Mucosa of rectum (tissue), 2 donors: ENCODE measurements around the gene FHOD1.

Source experiments
- H3K27ac ChIP-seq, 2 donors: one replicate each; pipeline ENCODE4 v1.7.0; 2013; ENCODE audit warnings: inconsistent platforms in 2 of 2, low read depth in 2 of 2, low read length in 2 of 2
- H3K27me3 ChIP-seq, 2 donors: one replicate each; pipeline ENCODE4 v1.7.0; 2013; ENCODE audit warnings: low read length in 2 of 2; ENCODE audit not compliant: control insufficient read depth in 2 of 2, insufficient read depth in 2 of 2
- H3K36me3 ChIP-seq, 2 donors: one replicate each; pipeline ENCODE4 v1.7.0; 2013; ENCODE audit warnings: low read length in 2 of 2; ENCODE audit not compliant: control insufficient read depth in 2 of 2, insufficient read depth in 2 of 2
- H3K4me1 ChIP-seq, 2 donors: one replicate each; pipeline ENCODE4 v1.7.0; 2013; ENCODE audit warnings: low read length in 2 of 2, mild to moderate bottlenecking in 1 of 2; ENCODE audit not compliant: control insufficient read depth in 2 of 2, insufficient read depth in 2 of 2
- H3K4me3 ChIP-seq, 2 donors: one replicate each; pipeline ENCODE4 v1.7.0; 2013; ENCODE audit warnings: low read length in 2 of 2
- H3K9ac ChIP-seq, 2 donors: one replicate each; pipeline ENCODE4 v1.7.0; 2013; ENCODE audit warnings: low read length in 2 of 2, low read depth in 1 of 2, mild to moderate bottlenecking in 1 of 2
- H3K9me3 ChIP-seq, 2 donors: one replicate each; pipeline ENCODE4 v1.7.0; 2013; ENCODE audit warnings: low read length in 2 of 2; ENCODE audit not compliant: control insufficient read depth in 2 of 2
- donor health status: healthy.
- donor health status: Normal muscosa, but diverticular disease.

Gene FHOD1

GRCh38 chr16:67247192-67248072 lies at the start of gene FHOD1:
TSS of gene FHOD1 (minus strand) at chr16:67247481. CDS start at chr16:67247410, 71 bp downstream.
- Histone ChIP-seq H3K27me3 (peaks cover 18 to 24% of the 10 kb centered on the region in 2 donors), H3K4me1 (peaks cover 40 to 44% of the 10 kb centered on the region in 2 donors), H3K36me3 (no peaks in the 10 kb centered on the region), H3K4me3 (peak within 1 kb of the TSS; percentile 84 to 85), H3K27ac (peak within 1 kb of the TSS; percentile 93 to 95), H3K9ac (peak within 1 kb of the TSS; percentile 86 to 87), H3K9me3 (no peaks in the 10 kb centered on the region)

DNA sequence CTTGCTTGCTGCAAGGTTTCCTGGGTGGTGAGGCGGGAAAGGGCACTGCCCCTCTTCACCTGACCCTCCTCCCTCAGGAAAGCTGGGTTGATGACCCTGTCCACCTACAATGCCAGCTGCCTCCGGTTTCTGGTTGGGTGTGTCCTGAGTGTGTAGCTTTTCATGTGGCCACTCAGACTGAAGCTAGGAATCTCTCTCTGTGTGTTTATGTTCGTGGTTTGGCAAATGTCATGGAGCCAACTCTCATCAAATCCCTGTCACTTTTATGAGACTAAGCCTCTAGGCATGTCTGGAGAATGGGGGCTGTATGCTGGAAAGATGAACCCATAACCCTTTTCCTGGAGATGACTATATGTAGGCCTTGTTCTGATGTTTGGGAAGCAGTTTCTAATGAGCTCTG lies 49.1 kb upstream of the FHOD1 start:
- H3K4me3 ChIP-seq = no peak overlapping the region
- H3K27me3 ChIP-seq = no peaks in the 10 kb centered on the region
- H3K9me3 ChIP-seq = no peaks in the 10 kb centered on the region
- H3K27ac ChIP-seq = no peak overlapping the region
- H3K9ac ChIP-seq = no peak overlapping the region
- H3K4me1 ChIP-seq = no peaks in the 10 kb centered on the region
- H3K36me3 ChIP-seq = no peaks in the 10 kb centered on the region

DNA sequence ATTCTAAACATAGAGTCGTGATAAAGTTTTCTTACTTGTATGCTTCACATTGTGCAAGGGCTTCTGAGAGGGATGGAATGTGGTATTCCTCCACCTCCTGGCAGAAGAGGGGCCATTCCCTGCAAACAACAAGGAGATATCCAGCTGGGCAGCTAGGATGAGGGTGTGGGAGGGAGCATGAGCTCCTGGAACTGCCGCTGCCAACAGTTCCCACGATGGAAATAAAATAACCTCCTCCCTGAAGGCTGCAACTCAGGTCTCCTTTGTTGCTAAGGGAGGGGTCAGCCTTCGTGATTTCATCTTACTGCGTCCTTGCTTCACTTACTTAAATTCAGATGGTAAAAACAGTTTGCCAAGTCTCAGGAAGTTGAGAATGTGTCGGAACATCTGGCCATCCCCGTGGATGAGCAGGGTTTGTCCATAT lies 47.7 kb upstream of the FHOD1 start:
- H3K36me3 ChIP-seq = no peaks in the 10 kb centered on the region
- no peaks in the 10 kb centered on the region for H3K9me3 ChIP-seq
- H3K27ac ChIP-seq = no peak overlapping the region
- no peaks in the 10 kb centered on the region for H3K4me1 ChIP-seq
- no peak overlapping the region for H3K9ac ChIP-seq
- H3K27me3 ChIP-seq = no peaks in the 10 kb centered on the region
- H3K4me3 ChIP-seq = no peak overlapping the region

DNA sequence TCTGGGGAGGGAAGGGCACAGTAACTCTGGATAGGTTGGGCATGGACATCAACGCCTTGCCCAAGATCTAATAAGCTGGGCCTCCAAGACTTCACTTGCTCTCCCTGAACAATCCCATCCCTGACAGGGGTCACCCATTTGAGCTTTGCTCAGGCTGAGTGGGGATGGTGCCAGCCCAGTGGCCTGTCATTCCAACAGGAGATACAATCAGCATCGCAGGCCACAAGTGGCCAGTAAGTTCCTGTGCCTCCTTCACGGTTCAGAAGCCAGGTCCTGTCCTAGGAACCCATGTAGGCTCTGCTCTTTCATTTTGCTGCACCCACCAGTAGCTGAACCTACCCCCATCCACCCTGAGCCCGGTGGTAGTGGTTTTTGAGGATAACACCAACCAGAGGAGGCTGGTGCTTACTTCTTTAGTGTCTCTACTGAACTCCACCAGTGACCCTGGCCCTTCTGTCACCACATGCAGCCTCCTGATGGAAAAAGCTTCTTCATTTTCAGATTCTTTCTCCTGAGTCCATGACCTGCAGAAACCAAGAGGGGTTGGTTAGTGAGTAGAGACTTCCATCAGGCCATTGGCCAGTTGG lies 47.0 kb upstream of the FHOD1 start:
- Histone ChIP-seq H3K4me1 (no peaks in the 10 kb centered on the region), H3K27ac (no peak overlapping the region), H3K9me3 (no peaks in the 10 kb centered on the region), H3K4me3 (no peak overlapping the region), H3K9ac (no peak overlapping the region), H3K27me3 (no peaks in the 10 kb centered on the region), H3K36me3 (no peaks in the 10 kb centered on the region)

GRCh38 chr16:67291461-67291860 lies 44.2 kb upstream of the FHOD1 start:
- no peaks in the 10 kb centered on the region for H3K27me3 ChIP-seq
- H3K27ac ChIP-seq = no peak overlapping the region
- H3K9ac ChIP-seq = no peak overlapping the region
- no peaks in the 10 kb centered on the region for H3K9me3 ChIP-seq
- H3K4me1 ChIP-seq = no peaks in the 10 kb centered on the region
- H3K36me3 ChIP-seq = no peaks in the 10 kb centered on the region
- H3K4me3 ChIP-seq = no peak overlapping the region

DNA sequence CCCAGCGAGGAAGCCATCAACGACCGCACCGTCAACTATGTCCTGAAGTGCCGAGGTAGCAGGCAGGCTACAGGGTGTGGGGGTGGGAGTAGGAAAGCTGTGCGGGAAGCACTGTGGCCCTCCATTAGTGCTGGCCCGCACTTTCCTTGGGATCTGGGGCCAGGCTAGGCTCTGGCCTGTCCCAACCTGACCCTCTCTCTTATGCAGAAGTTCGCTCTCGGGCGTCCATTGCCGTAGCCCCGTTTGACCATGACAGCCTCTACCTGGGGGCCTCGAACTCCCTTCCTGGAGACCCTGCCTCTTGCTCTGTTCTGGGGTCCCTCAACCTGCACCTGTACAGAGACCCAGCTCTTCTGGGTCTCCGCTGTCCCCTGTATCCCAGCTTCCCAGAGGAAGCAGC lies 40.7 kb upstream of the FHOD1 start:
- Histone ChIP-seq H3K27me3 (no peaks in the 10 kb centered on the region), H3K9ac (no peak overlapping the region), H3K36me3 (no peaks in the 10 kb centered on the region), H3K4me3 (no peak overlapping the region), H3K4me1 (peaks cover 0 to 4% of the 10 kb centered on the region in 2 donors), H3K27ac (no peak overlapping the region), H3K9me3 (no peaks in the 10 kb centered on the region)

- Histone ChIP-seq H3K4me1 (peaks cover 0 to 4% of the 10 kb centered on the region in 2 donors), H3K9me3 (no peaks in the 10 kb centered on the region), H3K4me3 (no peak overlapping the region), H3K27ac (no peak overlapping the region), H3K36me3 (no peaks in the 10 kb centered on the region), H3K27me3 (no peaks in the 10 kb centered on the region), H3K9ac (no peak overlapping the region)
Observed at GRCh38 chr16:67286441-67287235, 39.4 kb upstream of the FHOD1 start.

DNA sequence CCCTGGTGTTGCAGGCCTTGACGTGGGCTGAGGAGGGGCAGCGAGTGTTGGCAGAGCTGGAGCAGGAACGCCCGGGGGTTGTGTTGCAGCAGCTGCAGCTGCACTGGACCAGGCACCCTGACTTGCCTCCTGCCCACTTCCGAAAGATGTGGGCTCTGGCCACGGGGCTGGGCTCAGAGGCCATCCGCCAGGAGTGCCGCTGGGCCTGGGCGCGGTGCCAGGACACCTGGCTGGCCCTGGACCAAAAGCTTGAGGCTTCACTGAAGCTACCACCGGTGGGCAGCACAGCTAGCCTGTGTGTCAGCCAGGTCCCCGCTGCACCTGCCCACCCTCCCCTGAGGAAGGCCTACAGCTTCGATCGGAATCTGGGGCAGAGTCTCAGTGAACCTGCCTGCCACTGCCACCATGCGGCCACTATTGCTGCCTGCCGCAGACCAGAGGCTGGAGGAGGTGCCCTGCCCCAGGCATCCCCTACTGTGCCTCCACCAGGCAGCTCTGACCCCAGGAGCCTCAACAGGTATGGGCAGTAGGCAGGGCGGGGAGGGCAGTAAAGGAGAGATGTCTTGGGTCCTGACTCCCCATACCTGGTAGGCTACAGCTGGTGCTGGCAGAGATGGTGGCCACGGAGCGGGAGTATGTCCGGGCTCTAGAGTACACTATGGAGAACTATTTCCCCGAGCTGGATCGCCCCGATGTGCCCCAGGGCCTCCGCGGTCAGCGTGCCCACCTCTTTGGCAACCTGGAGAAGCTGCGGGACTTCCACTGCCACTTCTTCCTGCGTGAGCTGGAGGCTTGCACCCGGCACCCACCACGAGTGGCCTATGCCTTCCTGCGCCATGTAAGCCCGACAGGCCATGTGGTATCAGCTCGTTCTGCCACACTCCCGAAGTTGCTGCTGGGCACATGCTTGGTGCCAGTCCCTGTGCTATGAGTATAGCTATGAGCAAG lies 37.7 kb upstream of the FHOD1 start:
- no peaks in the 10 kb centered on the region for H3K27me3 ChIP-seq
- no peak overlapping the region for H3K9ac ChIP-seq
- no peaks in the 10 kb centered on the region for H3K36me3 ChIP-seq
- no peak overlapping the region for H3K27ac ChIP-seq
- H3K4me3 ChIP-seq = no peak overlapping the region
- H3K4me1 ChIP-seq = peaks cover 0 to 4% of the 10 kb centered on the region in 2 donors
- no peaks in the 10 kb centered on the region for H3K9me3 ChIP-seq

DNA sequence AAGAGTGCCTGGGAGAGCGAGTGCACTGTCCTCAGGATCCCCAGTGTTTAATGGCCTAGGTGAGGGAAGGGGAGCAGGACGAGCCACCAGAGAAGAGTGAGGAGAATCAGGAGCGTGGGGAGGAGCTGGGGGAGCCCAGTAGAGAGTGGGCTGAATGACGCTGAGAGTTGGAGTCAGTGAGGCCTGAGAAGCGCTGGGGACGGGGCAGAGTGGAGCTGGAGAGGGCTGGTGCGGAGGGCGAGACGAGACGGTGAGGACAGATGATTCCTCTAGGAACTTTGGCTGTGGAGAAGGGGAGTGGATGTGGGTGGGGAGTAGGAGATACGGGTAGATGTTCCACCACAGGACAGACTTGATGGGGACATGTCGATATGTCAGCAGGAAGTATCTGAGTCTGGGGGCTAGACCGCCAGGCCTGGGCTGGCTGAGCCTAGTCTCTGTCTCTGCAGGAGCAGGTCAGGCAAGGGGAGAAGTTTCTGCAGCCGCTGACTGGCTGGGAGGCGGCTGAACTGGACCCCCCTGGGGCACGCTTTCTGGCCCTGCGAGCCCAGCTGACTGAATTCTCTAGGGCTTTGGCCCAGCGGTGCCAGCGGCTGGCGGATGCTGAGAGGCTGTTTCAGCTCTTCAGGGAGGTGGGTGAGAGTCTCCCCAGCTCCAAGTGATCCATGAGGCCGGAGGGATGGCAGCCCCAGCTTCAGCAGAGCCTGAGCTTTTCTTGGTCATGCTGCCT lies 36.7 kb upstream of the FHOD1 start:
- Histone ChIP-seq H3K27ac (no peak overlapping the region), H3K9me3 (no peaks in the 10 kb centered on the region), H3K27me3 (no peaks in the 10 kb centered on the region), H3K9ac (no peak overlapping the region), H3K4me1 (peaks cover 3 to 8% of the 10 kb centered on the region in 2 donors), H3K4me3 (no peak overlapping the region), H3K36me3 (no peaks in the 10 kb centered on the region)
